Activated CD8-positive, alpha-beta memory T cell treated with anti-CD3 and anti-CD28 coated beads, Interleukin-2, amount 50 U/mL, for 24 hours (primary cell): ENCODE results near the gene FIBP.
A peak's percentile ranks its signal among the peaks of the same experiment; 100 is the strongest.
"Not testable (repeated sequence)": the region's sequence is repeated elsewhere in the genome, so short reads cannot be mapped to it uniquely, and the experiment has no call there.

Experiments used
- DNase-seq: peaks from one replicate; pipeline ENCODE4 v3.0.0-alpha.2; 2020; ENCODE audit errors: extremely low read depth

FIBP gene

GRCh38 chr11:65859095-65859811, 29.0 kb downstream of the FIBP start:
- DNase-seq, result peak; percentile 95

GRCh38 chr11:65858681-65859087, 29.6 kb downstream of the FIBP start:
- DNase-seq, result no peak

GRCh38 chr11:65857853-65858680, 30.2 kb downstream of the FIBP start, which contains the start of gene CFL1:
CFL1 (minus strand) TSS chr11:65858180; CDS start chr11:65858099, 81 bp downstream.
- peak; percentile 88 for DNase-seq

- DNase-seq, result no peak
Observed at GRCh38 chr11:65857500-65857852, 30.8 kb downstream of the FIBP start.

- peak; percentile 62 for DNase-seq
Observed at GRCh38 chr11:65856689-65857499, 31.4 kb downstream of the FIBP start.

- DNase-seq, result no peak
Observed at GRCh38 chr11:65855927-65856363, 32.3 kb downstream of the FIBP start.

GRCh38 chr11:65854852-65855837, 33.1 kb downstream of the FIBP start:
- no peak for DNase-seq

GRCh38 chr11:65854161-65854592, 34.1 kb downstream of the FIBP start:
- DNase-seq, result no peak

- DNase-seq, result no peak
Observed at GRCh38 chr11:65853246-65853979, 34.9 kb downstream of the FIBP start.

- DNase-seq, result no peak
Observed at GRCh38 chr11:65852508-65853245, 35.6 kb downstream of the FIBP start.

- DNase-seq, result no peak
Observed at GRCh38 chr11:65851811-65852507, 36.3 kb downstream of the FIBP start.

- no peak for DNase-seq
Observed at GRCh38 chr11:65851083-65851579, 37.1 kb downstream of the FIBP start.

- no peak for DNase-seq
Observed at GRCh38 chr11:65850217-65851082, 37.8 kb downstream of the FIBP start.

GRCh38 chr11:65849771-65850216, 38.5 kb downstream of the FIBP start:
- no peak for DNase-seq

GRCh38 chr11:65849366-65849765, 38.9 kb downstream of the FIBP start:
- DNase-seq, result no peak

- not testable (repeated sequence) for DNase-seq
Observed at GRCh38 chr11:65848693-65849092, 39.6 kb downstream of the FIBP start.

- no peak for DNase-seq
Observed at GRCh38 chr11:65847746-65848145, 40.5 kb downstream of the FIBP start.
